ENCODE measurements around the gene TRAPPC2L. TPM values are rescaled to one million over a fixed set of nuclear protein-coding genes. Genes with fewer than 3 reads are reported as not detected.

Gene TRAPPC2L
- total RNA-seq, 1 donor from 2014 or later = 29.2 TPM

- Histone ChIP-seq H3K9ac (ENCODE audit: low read depth in 1 of 3, low read length in 3 of 3) (no peak overlapping the region), H3K4me1 (ENCODE audit: control insufficient read depth in 3 of 3, insufficient read depth in 3 of 3, low read length in 3 of 3) (peaks cover 0 to 10% (median 8%) of the 10 kb centered on the region in 3 donors), H3K27ac (ENCODE audit: low read depth, low read length) (no peak overlapping the region), H3K9me3 (ENCODE audit: control insufficient read depth in 3 of 3, low read length in 3 of 3) (no peaks in the 10 kb centered on the region), H3K36me3 (ENCODE audit: control insufficient read depth in 3 of 3, insufficient read depth in 3 of 3, low read length in 3 of 3) (peaks cover 16 to 21% (median 17%) of the 10 kb centered on the region in 3 donors), H3K27me3 (ENCODE audit: control insufficient read depth in 3 of 3, insufficient read depth in 3 of 3, low read length in 3 of 3) (peaks cover 0 to 18% (median 6%) of the 10 kb centered on the region in 3 donors), H3K4me3 (ENCODE audit: low read length in 3 of 3) (no peak overlapping the region)
Observed at GRCh38 chr16:88865742-88866141, 8.8 kb downstream of the TRAPPC2L start.

GRCh38 chr16:88866151-88866920 lies 9.4 kb downstream of the TRAPPC2L start, which contains the start of gene PABPN1L:
PABPN1L (minus strand) TSS chr16:88866660; CDS start chr16:88866606, 54 bp downstream.
- Histone ChIP-seq H3K9ac (ENCODE audit: low read depth in 1 of 3, low read length in 3 of 3) (no peak within 1 kb of the TSS), H3K4me3 (ENCODE audit: low read length in 3 of 3) (no peak within 1 kb of the TSS), H3K36me3 (ENCODE audit: control insufficient read depth in 3 of 3, insufficient read depth in 3 of 3, low read length in 3 of 3) (peaks cover 11 to 15% (median 11%) of the 10 kb centered on the region in 3 donors), H3K4me1 (ENCODE audit: control insufficient read depth in 3 of 3, insufficient read depth in 3 of 3, low read length in 3 of 3) (peaks cover 0 to 10% (median 9%) of the 10 kb centered on the region in 3 donors), H3K27me3 (ENCODE audit: control insufficient read depth in 3 of 3, insufficient read depth in 3 of 3, low read length in 3 of 3) (peaks cover 0 to 19% (median 6%) of the 10 kb centered on the region in 3 donors), H3K9me3 (ENCODE audit: control insufficient read depth in 3 of 3, low read length in 3 of 3) (no peaks in the 10 kb centered on the region), H3K27ac (ENCODE audit: low read depth, low read length) (no peak within 1 kb of the TSS)

DNA sequence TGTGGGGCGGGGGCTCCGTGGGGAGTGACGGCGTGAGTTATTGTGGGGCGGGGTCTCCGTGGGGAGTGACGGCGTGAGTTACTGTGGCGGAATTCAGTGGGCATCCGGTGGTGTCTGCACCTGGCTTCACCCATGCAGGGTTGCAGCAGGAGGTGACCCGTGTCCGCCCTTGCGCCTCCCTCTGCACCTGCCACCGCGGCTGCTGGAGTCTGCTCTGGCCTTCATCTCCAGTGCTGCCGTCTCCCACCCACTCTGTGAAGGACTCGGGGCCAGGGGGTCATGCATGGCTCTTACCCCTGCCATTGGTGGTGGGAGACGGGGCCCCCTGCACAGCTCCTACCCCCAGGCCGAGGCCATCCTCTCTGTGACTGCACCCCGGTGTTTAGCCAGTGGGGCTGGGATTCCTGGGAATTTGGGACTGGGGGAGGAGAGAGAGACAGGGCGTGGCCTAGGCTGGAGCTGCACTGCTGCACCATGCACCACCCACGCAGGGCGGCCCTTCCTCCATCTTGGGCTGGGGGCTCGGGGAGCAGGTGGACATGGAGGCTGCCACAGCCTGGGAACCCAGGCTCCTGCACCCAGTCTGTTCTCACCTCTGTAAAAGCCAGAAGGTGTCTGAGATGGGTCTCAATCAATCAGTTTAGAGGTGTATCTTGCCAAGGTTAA lies 10.8 kb downstream of the TRAPPC2L start:
- H3K36me3 ChIP-seq (ENCODE audit: control insufficient read depth in 3 of 3, insufficient read depth in 3 of 3, low read length in 3 of 3) = peaks cover 2 to 3% (median 2%) of the 10 kb centered on the region in 3 donors
- peaks cover 0 to 13% (median 10%) of the 10 kb centered on the region in 3 donors for H3K4me1 ChIP-seq (ENCODE audit: control insufficient read depth in 3 of 3, insufficient read depth in 3 of 3, low read length in 3 of 3)
- no peak overlapping the region for H3K9ac ChIP-seq (ENCODE audit: low read depth in 1 of 3, low read length in 3 of 3)
- peaks cover 0 to 29% (median 6%) of the 10 kb centered on the region in 3 donors for H3K27me3 ChIP-seq (ENCODE audit: control insufficient read depth in 3 of 3, insufficient read depth in 3 of 3, low read length in 3 of 3)
- no peak overlapping the region for H3K27ac ChIP-seq (ENCODE audit: low read depth, low read length)
- no peaks in the 10 kb centered on the region for H3K9me3 ChIP-seq (ENCODE audit: control insufficient read depth in 3 of 3, low read length in 3 of 3)
- no peak overlapping the region for H3K4me3 ChIP-seq (ENCODE audit: low read length in 3 of 3)

DNA sequence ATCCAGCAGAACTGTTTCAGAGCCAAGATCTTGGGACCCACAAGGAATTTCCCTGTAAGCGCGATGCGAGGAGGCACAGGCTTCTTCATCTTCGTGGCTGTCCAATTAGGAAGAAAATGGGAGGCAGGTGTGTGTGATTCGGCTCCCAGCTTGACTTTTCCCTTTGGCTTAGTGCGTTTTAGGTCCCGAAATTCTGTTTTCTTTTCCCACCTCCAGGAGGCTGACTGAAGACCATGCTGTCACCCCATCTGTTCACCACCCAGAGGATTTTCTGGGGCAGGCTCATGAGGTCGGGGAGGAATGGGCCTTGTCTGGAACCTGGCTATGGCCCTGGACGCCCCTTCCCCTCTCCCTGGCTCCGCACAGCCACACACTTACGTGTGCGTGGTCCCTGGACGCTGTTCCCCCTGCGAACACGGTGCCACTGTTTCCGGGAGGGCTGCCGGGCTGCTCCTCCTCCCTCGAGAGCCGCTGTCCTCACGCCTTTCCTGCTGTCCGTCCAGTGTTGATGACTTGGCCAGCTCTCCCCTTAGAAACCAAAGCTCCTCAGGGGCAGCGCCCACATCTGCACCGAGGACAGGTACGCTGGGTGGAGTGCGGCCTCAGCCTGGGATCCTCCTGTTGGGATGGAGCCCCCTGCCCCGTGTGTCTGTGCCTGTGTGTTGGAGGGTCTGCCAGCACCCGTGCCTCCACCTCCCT lies 12.2 kb downstream of the TRAPPC2L start:
- Histone ChIP-seq H3K4me1 (ENCODE audit: control insufficient read depth in 3 of 3, insufficient read depth in 3 of 3, low read length in 3 of 3) (peaks cover 0 to 13% (median 10%) of the 10 kb centered on the region in 3 donors), H3K36me3 (ENCODE audit: control insufficient read depth in 3 of 3, insufficient read depth in 3 of 3, low read length in 3 of 3) (no peaks in the 10 kb centered on the region), H3K9ac (ENCODE audit: low read depth in 1 of 3, low read length in 3 of 3) (peak overlapping the region in 1 of 3 donors; percentile 33), H3K4me3 (ENCODE audit: low read length in 3 of 3) (no peak overlapping the region), H3K9me3 (ENCODE audit: control insufficient read depth in 3 of 3, low read length in 3 of 3) (no peaks in the 10 kb centered on the region), H3K27me3 (ENCODE audit: control insufficient read depth in 3 of 3, insufficient read depth in 3 of 3, low read length in 3 of 3) (peaks cover 0 to 33% (median 6%) of the 10 kb centered on the region in 3 donors), H3K27ac (ENCODE audit: low read depth, low read length) (no peak overlapping the region)

- Histone ChIP-seq H3K27ac (ENCODE audit: low read depth, low read length) (no peak overlapping the region), H3K9ac (ENCODE audit: low read depth in 1 of 3, low read length in 3 of 3) (peak overlapping the region in 1 of 3 donors; percentile 33), H3K9me3 (ENCODE audit: control insufficient read depth in 3 of 3, low read length in 3 of 3) (no peaks in the 10 kb centered on the region), H3K36me3 (ENCODE audit: control insufficient read depth in 3 of 3, insufficient read depth in 3 of 3, low read length in 3 of 3) (no peaks in the 10 kb centered on the region), H3K4me1 (ENCODE audit: control insufficient read depth in 3 of 3, insufficient read depth in 3 of 3, low read length in 3 of 3) (peaks cover 0 to 13% (median 10%) of the 10 kb centered on the region in 3 donors), H3K4me3 (ENCODE audit: low read length in 3 of 3) (no peak overlapping the region), H3K27me3 (ENCODE audit: control insufficient read depth in 3 of 3, insufficient read depth in 3 of 3, low read length in 3 of 3) (peaks cover 0 to 33% (median 6%) of the 10 kb centered on the region in 3 donors)
Observed at GRCh38 chr16:88869673-88869980, 12.7 kb downstream of the TRAPPC2L start.

GRCh38 chr16:88870608-88871348 lies 13.9 kb downstream of the TRAPPC2L start:
- Histone ChIP-seq H3K4me3 (ENCODE audit: low read length in 3 of 3) (peak overlapping the region in 2 of 3 donors; percentile 32 to 45), H3K27ac (ENCODE audit: low read depth, low read length) (no peak overlapping the region), H3K4me1 (ENCODE audit: control insufficient read depth in 3 of 3, insufficient read depth in 3 of 3, low read length in 3 of 3) (peaks cover 0 to 13% (median 10%) of the 10 kb centered on the region in 3 donors), H3K27me3 (ENCODE audit: control insufficient read depth in 3 of 3, insufficient read depth in 3 of 3, low read length in 3 of 3) (peaks cover 0 to 31% (median 6%) of the 10 kb centered on the region in 3 donors), H3K9ac (ENCODE audit: low read depth in 1 of 3, low read length in 3 of 3) (peak overlapping the region in 1 of 3 donors; percentile 25), H3K36me3 (ENCODE audit: control insufficient read depth in 3 of 3, insufficient read depth in 3 of 3, low read length in 3 of 3) (peaks cover 0 to 4% (median 3%) of the 10 kb centered on the region in 3 donors), H3K9me3 (ENCODE audit: control insufficient read depth in 3 of 3, low read length in 3 of 3) (no peaks in the 10 kb centered on the region)

DNA sequence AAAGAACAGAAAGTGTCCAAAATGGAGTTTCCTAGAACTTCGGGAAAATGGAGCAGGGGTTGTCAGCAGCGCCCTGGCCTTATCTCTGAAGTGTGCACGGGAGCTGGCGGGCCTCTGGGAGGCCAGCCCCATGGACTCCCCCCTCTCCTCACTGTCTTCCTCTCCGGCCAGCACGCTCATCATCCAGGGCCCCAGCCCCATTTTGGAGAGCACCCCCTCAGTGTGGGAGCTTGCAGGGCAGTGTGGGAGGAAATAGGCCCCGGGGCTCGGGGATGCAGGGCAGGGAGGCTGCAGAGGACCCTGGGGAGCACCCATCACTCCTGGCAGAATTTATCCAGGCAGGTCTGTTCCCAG lies 14.4 kb downstream of the TRAPPC2L start:
- peaks cover 0 to 13% (median 10%) of the 10 kb centered on the region in 3 donors for H3K4me1 ChIP-seq (ENCODE audit: control insufficient read depth in 3 of 3, insufficient read depth in 3 of 3, low read length in 3 of 3)
- peaks cover 0 to 29% (median 6%) of the 10 kb centered on the region in 3 donors for H3K27me3 ChIP-seq (ENCODE audit: control insufficient read depth in 3 of 3, insufficient read depth in 3 of 3, low read length in 3 of 3)
- no peak overlapping the region for H3K9ac ChIP-seq (ENCODE audit: low read depth in 1 of 3, low read length in 3 of 3)
- no peak overlapping the region for H3K27ac ChIP-seq (ENCODE audit: low read depth, low read length)
- H3K36me3 ChIP-seq (ENCODE audit: control insufficient read depth in 3 of 3, insufficient read depth in 3 of 3, low read length in 3 of 3) = peaks cover 0 to 8% (median 4%) of the 10 kb centered on the region in 3 donors
- peak overlapping the region in 1 of 3 donors; percentile 6 for H3K4me3 ChIP-seq (ENCODE audit: low read length in 3 of 3)
- no peaks in the 10 kb centered on the region for H3K9me3 ChIP-seq (ENCODE audit: control insufficient read depth in 3 of 3, low read length in 3 of 3)

DNA sequence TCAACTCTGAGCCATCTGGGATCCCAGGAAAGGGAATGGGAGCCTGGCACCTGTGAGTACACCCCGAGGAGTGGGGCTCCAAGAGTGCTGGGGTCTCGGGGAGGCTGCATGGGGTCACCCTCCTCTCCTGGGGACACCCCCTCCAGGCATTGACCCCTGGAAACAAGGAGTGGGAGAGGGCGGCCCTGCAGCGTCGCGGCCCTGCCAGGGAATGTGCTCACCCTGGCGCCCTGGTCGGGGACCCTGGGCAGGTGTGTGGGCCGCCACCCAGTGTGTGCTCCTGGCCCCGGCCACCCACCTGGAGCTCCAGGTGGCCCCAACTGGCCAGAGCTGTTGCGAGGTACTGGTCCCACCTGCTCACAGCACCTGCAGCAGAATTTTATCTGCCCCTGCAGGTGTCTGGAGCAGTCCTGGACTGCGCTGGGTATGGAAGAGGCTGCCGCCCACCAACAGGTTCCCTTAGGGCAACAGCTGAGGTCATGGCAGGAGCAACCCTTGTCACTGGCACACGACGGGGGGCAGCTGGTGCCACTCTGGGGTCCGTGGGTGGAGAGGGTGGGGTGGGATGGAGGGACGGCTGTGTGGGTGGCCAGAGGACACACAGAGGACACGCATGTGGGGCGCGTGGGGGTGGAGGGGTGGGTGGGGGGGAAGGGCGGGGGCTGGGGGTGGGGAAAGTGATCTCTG lies 14.9 kb downstream of the TRAPPC2L start:
- H3K36me3 ChIP-seq (ENCODE audit: control insufficient read depth in 3 of 3, insufficient read depth in 3 of 3, low read length in 3 of 3) = peaks cover 5 to 12% (median 8%) of the 10 kb centered on the region in 3 donors
- no peak overlapping the region for H3K27ac ChIP-seq (ENCODE audit: low read depth, low read length)
- H3K4me1 ChIP-seq (ENCODE audit: control insufficient read depth in 3 of 3, insufficient read depth in 3 of 3, low read length in 3 of 3) = peaks cover 0 to 13% (median 10%) of the 10 kb centered on the region in 3 donors
- no peaks in the 10 kb centered on the region for H3K9me3 ChIP-seq (ENCODE audit: control insufficient read depth in 3 of 3, low read length in 3 of 3)
- H3K27me3 ChIP-seq (ENCODE audit: control insufficient read depth in 3 of 3, insufficient read depth in 3 of 3, low read length in 3 of 3) = peaks cover 0 to 29% (median 6%) of the 10 kb centered on the region in 3 donors
- H3K4me3 ChIP-seq (ENCODE audit: low read length in 3 of 3) = no peak overlapping the region
- no peak overlapping the region for H3K9ac ChIP-seq (ENCODE audit: low read depth in 1 of 3, low read length in 3 of 3)
